A549 treated with CORT108297 at 1 μM for 4 hours (cell line): ENCODE data around the gene TGFBR3. TPM values are rescaled to one million over a fixed set of nuclear protein-coding genes. Genes with fewer than 3 reads are reported as not detected.

Source experiments
- total RNA-seq: library from RNA; stranded (reverse); fragments of 200-300 nt; extraction: Qiagen RNA extraction; gene quantifications from 5 replicates; pipeline ENCODE4 v1.2.3, GENCODE V29; 2022

Gene TGFBR3
- total RNA-seq = 2.7 to 3.5 TPM (median 3.2 TPM) in 5 replicates

DNA sequence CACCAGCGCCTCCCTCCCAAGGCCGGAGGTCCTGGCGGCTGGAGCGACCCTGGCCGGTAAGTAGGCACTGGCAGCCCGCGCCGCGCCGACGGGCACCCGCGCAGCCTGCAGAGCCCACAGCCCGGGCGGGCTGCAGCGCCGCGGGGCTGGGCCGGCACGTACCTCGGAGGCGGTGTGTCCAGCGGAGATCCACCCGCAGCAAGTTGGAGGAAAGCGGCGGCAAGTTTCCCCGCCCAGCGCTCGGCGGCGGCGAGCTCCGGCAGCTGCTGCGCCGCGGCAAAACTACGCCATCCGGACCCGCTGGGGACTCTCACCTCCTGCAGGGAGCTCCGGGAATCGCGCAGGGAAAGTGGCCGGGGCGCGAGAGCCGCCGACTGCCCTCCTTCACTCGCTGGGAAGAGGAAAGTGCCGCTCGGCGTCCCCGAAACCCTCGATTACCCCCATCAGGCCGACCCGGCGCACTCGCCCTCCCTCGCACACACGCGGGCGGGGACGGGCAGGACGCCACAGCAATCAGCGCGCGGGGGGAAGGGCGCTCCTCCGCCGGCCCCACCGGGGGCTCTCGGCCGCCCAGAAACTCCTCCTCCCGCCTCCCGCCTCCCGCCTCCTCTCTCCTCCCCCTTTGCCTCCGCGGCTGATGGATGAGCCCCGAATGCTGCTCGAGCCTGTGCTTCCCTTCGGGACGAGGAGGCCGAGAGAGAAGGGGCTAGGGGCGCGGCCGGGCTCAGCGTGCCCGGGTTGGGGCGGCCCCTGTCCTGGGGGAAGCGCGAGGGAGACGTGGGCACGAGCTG lies at the start of gene TGFBR3:
Gene TGFBR3, minus strand, starts transcription at position 436 of the 791 bp plus-strand sequence. CDS start 24,620 bp downstream, outside the sequence.

Other genes starting within 250 kb of the TGFBR3 start
- not detected in 5 replicates for gene BRDT, start 63.2 kb upstream of the TGFBR3 start, total RNA-seq
- 0.51 to 0.89 TPM (median 0.60 TPM) in 5 replicates for gene EPHX4, start 143.8 kb upstream of the TGFBR3 start, total RNA-seq
- gene SETSIP, start 189.3 kb upstream of the TGFBR3 start, total RNA-seq = not detected in 5 replicates
- gene BTBD8, start 194.2 kb upstream of the TGFBR3 start, total RNA-seq = 0.35 to 0.77 TPM (median 0.64 TPM) in 5 replicates